ENCODE measurements around the gene GP1BB.
"Not testable (repeated sequence)": the region's sequence is repeated elsewhere in the genome, so short reads cannot be mapped to it uniquely, and the experiment has no call there.

The GP1BB gene

GRCh38 chr22:19723232-19723982 lies at the start of gene GP1BB:
TSS of gene GP1BB (plus strand) at chr22:19723539. CDS start at chr22:19723570, 31 bp downstream.
- DNase-seq: peak; percentile 42

- DNase-seq: no peak
Measured at GRCh38 chr22:19673660-19674059, 49.7 kb upstream of the GP1BB start.

GRCh38 chr22:19674129-19674928 lies 49.0 kb upstream of the GP1BB start:
- DNase-seq: no peak

- DNase-seq: no peak
Measured at GRCh38 chr22:19674929-19675253, 48.4 kb upstream of the GP1BB start.

- no peak for DNase-seq
Measured at GRCh38 chr22:19675428-19675827, 47.9 kb upstream of the GP1BB start.

- DNase-seq: not testable (repeated sequence)
Measured at GRCh38 chr22:19676437-19676836, 46.9 kb upstream of the GP1BB start.

- DNase-seq: no peak
Measured at GRCh38 chr22:19678949-19679521, 44.3 kb upstream of the GP1BB start.

- DNase-seq: peak; percentile 43
Measured at GRCh38 chr22:19679522-19680101, 43.7 kb upstream of the GP1BB start.

GRCh38 chr22:19680287-19680881 lies 43.0 kb upstream of the GP1BB start:
- no peak for DNase-seq

- DNase-seq: peak; percentile 23
Measured at GRCh38 chr22:19680911-19681862, 42.2 kb upstream of the GP1BB start.

- no peak for DNase-seq
Measured at GRCh38 chr22:19681863-19682245, 41.5 kb upstream of the GP1BB start.

- DNase-seq: no peak
Measured at GRCh38 chr22:19686946-19687345, 36.4 kb upstream of the GP1BB start.

GRCh38 chr22:19687561-19688300 lies 35.6 kb upstream of the GP1BB start:
- no peak for DNase-seq

- no peak for DNase-seq
Measured at GRCh38 chr22:19688301-19689290, 34.7 kb upstream of the GP1BB start.

- no peak for DNase-seq
Measured at GRCh38 chr22:19689408-19689807, 33.9 kb upstream of the GP1BB start.

GRCh38 chr22:19691007-19691720 lies 32.2 kb upstream of the GP1BB start:
- DNase-seq: no peak

GRCh38 chr22:19691721-19692341 lies 31.5 kb upstream of the GP1BB start:
- no peak for DNase-seq

- DNase-seq: no peak
Measured at GRCh38 chr22:19693581-19693980, 29.8 kb upstream of the GP1BB start.
